Measurements from ENCODE around the gene ATG14.

GRCh38 chr14:55426891-55427290 lies 15.3 kb upstream of the ATG14 start:
- TF ChIP-seq CTCF (IDR thresholded peaks at IDR 0.05) (no peak), POLR2A (IDR thresholded peaks at IDR 0.05) (no peak), POLR2AphosphoS5 (IDR thresholded peaks at IDR 0.05) (no peak)

Measured in prostate gland (tissue), 2 donors.